PC-9 (cell line): ENCODE measurements around the gene FAM184B. TPM values are rescaled to one million over a fixed set of nuclear protein-coding genes. Genes with fewer than 3 reads are reported as not detected.

ENCODE experiments used
- BruUV-seq: library from RNA; stranded (reverse); fragments of 400-500 nt; replicated peaks from 2 replicates; lab custom pipeline; 2021; lab: Mats Ljungman, UMichigan
- CTCF ChIA-PET: fragments of 300-600 bp; sonication (Branson Sonifier 250); formaldehyde crosslinking; loops from one replicate; lab custom pipeline; 2022; ENCODE audit warnings: antibody characterized with exemption; lab: Charles Lee
- POLR2A ChIA-PET: fragments of 300-600 bp; sonication (Branson Sonifier 250); formaldehyde crosslinking; loops from one replicate; lab custom pipeline; 2022; ENCODE audit warnings: antibody characterized with exemption; ENCODE audit not compliant: unreplicated experiment; lab: Charles Lee
- DNase-seq, 2 experiments: peaks; one replicate each; pipeline versions ENCODE4 v3.0.0 to v3.0.0-alpha.2; 2015 to 2022; ENCODE audit warnings: mixed read lengths in 1 of 2
- H2AFZ ChIP-seq: fragments of 200-600 bp; sonication (generic); 2 replicates; pipeline ENCODE4 v1.8.1; 2017; ENCODE audit warnings: antibody characterized with exemption
- H3F3A ChIP-seq: fragments of 200-600 bp; sonication (generic); 2 replicates; pipeline ENCODE4 v1.8.1; 2017; ENCODE audit warnings: antibody characterized with exemption, mild to moderate bottlenecking, low read depth; ENCODE audit not compliant: insufficient read depth
- H3K27ac ChIP-seq: fragments of 200-600 bp; sonication (generic); 2 replicates; pipeline ENCODE4 v1.6.1; 2016; ENCODE audit warnings: mixed run types
- H3K27me3 ChIP-seq: fragments of 200-600 bp; sonication (generic); 2 replicates; pipeline ENCODE4 v1.6.1; 2016; ENCODE audit warnings: low read depth, mixed run types; ENCODE audit not compliant: insufficient read depth
- H3K36me3 ChIP-seq: fragments of 200-600 bp; sonication (generic); 2 replicates; pipeline ENCODE4 v1.6.1; 2016; ENCODE audit warnings: low read depth, mixed run types
- H3K4me1 ChIP-seq: fragments of 200-600 bp; sonication (generic); replicated peaks from 2 replicates; pipeline ENCODE4 v1.6.1; 2016; ENCODE audit warnings: mixed run types; ENCODE audit not compliant: insufficient read depth
- H3K4me2 ChIP-seq: fragments of 200-600 bp; sonication (generic); 2 replicates; pipeline ENCODE4 v1.6.1; 2017; ENCODE audit warnings: mixed run types
- H3K4me3 ChIP-seq: fragments of 200-600 bp; sonication (generic); 2 replicates; pipeline ENCODE4 v1.6.1; 2016; ENCODE audit warnings: mixed run types
- H3K79me2 ChIP-seq: fragments of 200-600 bp; sonication (generic); 2 replicates; pipeline ENCODE4 v1.6.1; 2017; ENCODE audit warnings: low read depth, mixed run types
- H3K9me2 ChIP-seq: fragments of 200-600 bp; sonication (generic); 2 replicates; pipeline ENCODE4 v1.8.1; 2017; ENCODE audit warnings: mild to moderate bottlenecking; ENCODE audit not compliant: insufficient read depth
- H3K9me3 ChIP-seq: fragments of 200-600 bp; sonication (generic); 2 replicates; pipeline ENCODE4 v1.8.1; 2016; ENCODE audit warnings: low read depth; ENCODE audit not compliant: insufficient read depth
- H4K20me1 ChIP-seq: fragments of 200-600 bp; sonication (generic); 2 replicates; pipeline ENCODE4 v1.8.1; 2017; ENCODE audit not compliant: insufficient read depth
- EZH2 ChIP-seq: fragments of 200-600 bp; sonication (generic); IDR thresholded peaks from 2 replicates; pipeline ENCODE4 v1.8.0; 2017; ENCODE audit warnings: antibody characterized with exemption, low read depth
- intact Hi-C: fragments of 100-400 bp; cut with micrococcal nuclease; formaldehyde crosslinking; loops from one replicate; pipeline ENCODE4 v1.10.0; 2022; ENCODE audit not compliant: unreplicated experiment
- total RNA-seq: library from RNA; stranded (reverse); gene quantifications from 2 replicates; pipeline ENCODE4 v1.2.3, GENCODE V29; 2021
- TF ChIP-seq, protein P1 (sequence below): fragments of 200-600 bp; sonication (generic); conservative IDR thresholded peaks from 2 replicates; pipeline ENCODE4 v1.6.1; 2017; ENCODE audit warnings: mixed run types, antibody characterized with exemption, mild to moderate bottlenecking, moderate library complexity

Gene FAM184B
- total RNA-seq, 1 experiment from 2014 or later = not detected

DNA sequence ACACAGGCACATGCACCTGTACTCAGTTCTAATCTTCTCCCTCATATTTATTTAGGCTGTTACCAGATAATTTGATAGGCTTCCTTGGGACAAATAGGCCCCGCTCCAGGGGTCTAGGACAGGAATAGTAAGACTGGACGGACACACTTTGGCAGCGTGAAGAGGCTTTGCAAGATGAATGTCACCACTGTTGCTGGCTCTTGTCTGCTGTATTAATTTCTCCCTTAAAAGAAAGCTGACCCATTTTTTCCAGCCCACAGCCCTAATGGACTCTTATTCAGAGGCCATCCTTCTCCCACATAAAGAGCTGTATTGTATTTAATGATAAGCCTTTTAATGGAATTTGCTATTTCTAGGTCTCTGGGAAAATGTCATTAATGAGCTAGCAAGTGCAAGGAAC, 18.0 kb downstream of the FAM184B start:
- no peaks in the 10 kb centered on the region for H3K9me2 ChIP-seq
- no peak overlapping the region for H3K27ac ChIP-seq
- no peaks in the 10 kb centered on the region for H4K20me1 ChIP-seq
- no peaks in the 10 kb centered on the region for H3F3A ChIP-seq
- H3K4me3 ChIP-seq = no peak overlapping the region
- no peak for DNase-seq
- no peaks in the 10 kb centered on the region for H3K79me2 ChIP-seq
- BruUV-seq = no TSS peak
- no peak overlapping the region for H2AFZ ChIP-seq
- no peak overlapping the region for H3K4me2 ChIP-seq
- no peak for TF ChIP-seq EZH2
- TF ChIP-seq, protein P1, sequence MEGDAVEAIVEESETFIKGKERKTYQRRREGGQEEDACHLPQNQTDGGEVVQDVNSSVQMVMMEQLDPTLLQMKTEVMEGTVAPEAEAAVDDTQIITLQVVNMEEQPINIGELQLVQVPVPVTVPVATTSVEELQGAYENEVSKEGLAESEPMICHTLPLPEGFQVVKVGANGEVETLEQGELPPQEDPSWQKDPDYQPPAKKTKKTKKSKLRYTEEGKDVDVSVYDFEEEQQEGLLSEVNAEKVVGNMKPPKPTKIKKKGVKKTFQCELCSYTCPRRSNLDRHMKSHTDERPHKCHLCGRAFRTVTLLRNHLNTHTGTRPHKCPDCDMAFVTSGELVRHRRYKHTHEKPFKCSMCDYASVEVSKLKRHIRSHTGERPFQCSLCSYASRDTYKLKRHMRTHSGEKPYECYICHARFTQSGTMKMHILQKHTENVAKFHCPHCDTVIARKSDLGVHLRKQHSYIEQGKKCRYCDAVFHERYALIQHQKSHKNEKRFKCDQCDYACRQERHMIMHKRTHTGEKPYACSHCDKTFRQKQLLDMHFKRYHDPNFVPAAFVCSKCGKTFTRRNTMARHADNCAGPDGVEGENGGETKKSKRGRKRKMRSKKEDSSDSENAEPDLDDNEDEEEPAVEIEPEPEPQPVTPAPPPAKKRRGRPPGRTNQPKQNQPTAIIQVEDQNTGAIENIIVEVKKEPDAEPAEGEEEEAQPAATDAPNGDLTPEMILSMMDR = no peak
- ChIA-PET POLR2A (no interaction called here), CTCF (no interaction called here)
- H3K9me3 ChIP-seq = no peaks in the 10 kb centered on the region
- no peaks in the 10 kb centered on the region for H3K4me1 ChIP-seq
- no peaks in the 10 kb centered on the region for H3K27me3 ChIP-seq
- H3K36me3 ChIP-seq = no peaks in the 10 kb centered on the region
- intact Hi-C loops = no loop called here

DNA sequence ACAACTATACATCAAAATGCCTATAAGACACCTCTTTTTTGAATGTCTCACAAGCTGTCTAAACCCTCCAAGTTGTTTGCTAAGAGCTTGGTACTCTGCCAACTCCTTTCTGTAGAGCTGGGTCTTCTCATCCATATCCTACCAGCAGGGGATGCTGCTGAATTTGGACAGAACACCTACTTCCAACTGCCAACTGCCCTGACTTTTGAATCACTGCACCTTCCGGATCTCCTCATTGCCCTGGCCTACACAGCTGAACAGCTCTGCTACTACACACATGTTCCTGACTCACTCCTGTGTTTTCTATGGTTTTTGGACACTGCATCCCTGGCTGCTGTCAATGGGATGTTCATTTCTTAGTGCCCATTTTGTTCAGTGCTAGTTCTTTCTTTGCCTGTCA, 18.7 kb downstream of the FAM184B start:
- ChIA-PET POLR2A (interaction anchor here (0.6 kb wide), 1 partner anchor 52 kb away, joined by 7 read pairs; no protein-coding TSS in a partner anchor), CTCF (interaction anchor here (0.6 kb wide), 1 partner anchor 12 kb away, joined by 3 read pairs; no protein-coding TSS in a partner anchor)
- DNase-seq = no peak

DNA sequence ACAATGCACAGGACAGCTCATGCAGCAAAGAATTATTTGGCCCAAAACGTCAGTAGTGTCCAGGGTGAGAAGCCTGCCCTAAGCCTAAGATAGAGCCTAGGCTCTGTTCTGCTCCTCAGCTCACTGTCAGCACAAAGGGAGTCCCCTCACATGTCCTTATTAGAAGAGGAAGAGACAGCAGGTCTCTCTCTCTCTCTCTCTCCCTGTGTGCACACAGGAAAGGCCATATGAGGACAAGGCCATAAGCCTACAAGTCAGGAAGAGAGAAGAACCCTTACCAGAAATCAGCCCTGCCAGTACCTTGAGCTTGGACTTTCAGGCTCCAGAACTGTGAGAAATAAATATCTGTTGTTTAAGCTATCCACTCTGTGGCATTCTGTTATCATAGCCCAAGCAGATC, 20.4 kb downstream of the FAM184B start:
- Histone ChIP-seq H2AFZ (no peak overlapping the region), H3K4me1 (no peaks in the 10 kb centered on the region), H3K9me2 (no peaks in the 10 kb centered on the region), H3K79me2 (no peaks in the 10 kb centered on the region), H3K4me3 (no peak overlapping the region), H3K27me3 (no peaks in the 10 kb centered on the region), H4K20me1 (no peaks in the 10 kb centered on the region), H3K4me2 (no peak overlapping the region), H3K36me3 (no peaks in the 10 kb centered on the region), H3F3A (no peaks in the 10 kb centered on the region), H3K9me3 (no peaks in the 10 kb centered on the region), H3K27ac (no peak overlapping the region)
- BruUV-seq = no TSS peak
- intact Hi-C loops = no loop called here
- DNase-seq = no peak
- TF ChIP-seq, protein P1 = no peak
- TF ChIP-seq EZH2 = no peak
- POLR2A ChIA-PET = no interaction called here
- CTCF ChIA-PET = no interaction called here

More for the DNA sequence above, 18.7 kb downstream of the FAM184B start:
- Histone ChIP-seq H3K79me2 (no peaks in the 10 kb centered on the region), H3K27me3 (no peaks in the 10 kb centered on the region), H3K4me2 (no peak overlapping the region), H3K36me3 (no peaks in the 10 kb centered on the region), H3K4me1 (no peaks in the 10 kb centered on the region), H3K9me2 (no peaks in the 10 kb centered on the region), H3K27ac (no peak overlapping the region), H4K20me1 (no peaks in the 10 kb centered on the region), H3K4me3 (no peak overlapping the region), H3K9me3 (no peaks in the 10 kb centered on the region), H3F3A (no peaks in the 10 kb centered on the region), H2AFZ (no peak overlapping the region)
- TF ChIP-seq EZH2 = no peak
- TF ChIP-seq, protein P1 = no peak
- intact Hi-C loops = no loop called here
- no TSS peak for BruUV-seq
